B cell (primary cell): ENCODE data around the gene DCBLD1. TPM values are rescaled to one million over a fixed set of nuclear protein-coding genes. Genes with fewer than 3 reads are reported as not detected.

ENCODE experiments used
- ATAC-seq: fragments of 200-7000 bp; cut with Tn5 transposase; one replicate; pipeline ENCODE4 v1.10.0; 2021; ENCODE audit warnings: low read depth, mild to moderate bottlenecking, moderate number of reproducible peaks, moderate library complexity
- CTCF ChIA-PET: fragments of 350-600 bp; sonication (Branson Sonifier 250); formaldehyde crosslinking; loops from one replicate; lab custom pipeline; 2021; ENCODE audit warnings: antibody characterized with exemption, inconsistent platforms; lab: Charles Lee
- POLR2A ChIA-PET: fragments of 350-600 bp; sonication (Branson Sonifier 250); formaldehyde crosslinking; loops from one replicate; lab custom pipeline; 2021; ENCODE audit warnings: antibody characterized with exemption; lab: Charles Lee
- DNase-seq: peaks from one replicate; pipeline ENCODE4 v3.0.0; 2013
- H2AFZ ChIP-seq: 2 replicates; pipeline ENCODE4 v1.6.1; 2012; ENCODE audit warnings: mild to moderate bottlenecking, low read depth, low read length; ENCODE audit not compliant: insufficient read depth, poor library complexity, severe bottlenecking
- H3K27ac ChIP-seq, 2 donors: 1 replicate in 1 of 2; 2 replicates in 1 of 2; pipeline ENCODE4 v1.5.1; 2012 to 2013; ENCODE audit warnings: low read length in 2 of 2, mild to moderate bottlenecking in 2 of 2, moderate library complexity in 1 of 2
- H3K27me3 ChIP-seq, 4 experiments: fragments of 200-600 bp in 1 of 4; sonication (generic) in 1 of 4; replicated peaks in 1 of 4; 1 replicate in 2 of 4; 2 replicates in 2 of 4; pipeline versions ENCODE4 v1.6.1 to v1.7.0; 2013 to 2016; ENCODE audit warnings: low read length in 3 of 4, mild to moderate bottlenecking in 2 of 4, mixed read lengths in 1 of 4, moderate library complexity in 1 of 4; ENCODE audit not compliant: insufficient read depth in 4 of 4, control insufficient read depth in 3 of 4; ENCODE audit errors: control extremely low read depth in 1 of 4
- H3K36me3 ChIP-seq, 2 experiments: replicated peaks in 1 of 2; 1 replicate in 1 of 2; 2 replicates in 1 of 2; pipeline versions ENCODE4 v1.6.1 to v1.7.1; 2013; ENCODE audit warnings: low read length in 1 of 2; ENCODE audit not compliant: insufficient read depth in 2 of 2, control insufficient read depth in 1 of 2; ENCODE audit errors: control extremely low read depth in 1 of 2, extremely low read depth in 1 of 2
- H3K4me1 ChIP-seq, 2 donors: fragments of 200-600 bp in 1 of 2; sonication (generic) in 1 of 2; 1 replicate in 1 of 2; 2 replicates in 1 of 2; pipeline versions ENCODE4 v1.5.1 to v1.6.1; 2013 to 2017; ENCODE audit warnings: low read length in 2 of 2; ENCODE audit not compliant: control insufficient read depth in 2 of 2, insufficient read depth in 2 of 2
- H3K4me2 ChIP-seq: replicated peaks from 2 replicates; pipeline ENCODE3; 2012; ENCODE audit warnings: mild to moderate bottlenecking, low read depth, low read length; ENCODE audit not compliant: poor library complexity, severe bottlenecking
- H3K4me3 ChIP-seq, 5 experiments: fragments of 200-600 bp in 1 of 5; sonication (generic) in 1 of 5; 1 replicate in 3 of 5; 2 replicates in 2 of 5; pipeline versions ENCODE4 v1.5.1 to v1.7.0; 2011 to 2016; ENCODE audit warnings: low read length in 4 of 5, mild to moderate bottlenecking in 4 of 5, low read depth in 2 of 5, control low read depth in 1 of 5, moderate library complexity in 1 of 5; ENCODE audit not compliant: insufficient read depth in 1 of 5; ENCODE audit errors: control extremely low read depth in 1 of 5, extremely low read depth in 1 of 5
- H3K79me2 ChIP-seq: fragments of 200-600 bp; sonication (generic); one replicate; pipeline ENCODE4 v1.6.0; 2016; ENCODE audit warnings: low read length; ENCODE audit not compliant: control insufficient read depth, insufficient read depth
- H3K9ac ChIP-seq: fragments of 200-600 bp; sonication (generic); 2 replicates; pipeline ENCODE4 v1.6.1; 2017; ENCODE audit warnings: mild to moderate bottlenecking, low read length, moderate library complexity
- H3K9me3 ChIP-seq, 3 donors: one replicate each; pipeline versions ENCODE4 v1.6.1 to v1.7.1; 2013; ENCODE audit warnings: low read length in 2 of 3; ENCODE audit not compliant: control insufficient read depth in 2 of 3, insufficient read depth in 1 of 3; ENCODE audit errors: control extremely low read depth in 1 of 3
- H4K20me1 ChIP-seq: 2 replicates; pipeline ENCODE4 v1.6.0; 2012; ENCODE audit warnings: mild to moderate bottlenecking, low read length; ENCODE audit not compliant: insufficient read depth, control insufficient read depth, poor library complexity, severe bottlenecking
- H3K27ac Mint-ChIP-seq: one replicate; pipeline ENCODE4 v1.8.0; 2021; ENCODE audit warnings: mixed read lengths
- H3K27me3 Mint-ChIP-seq: one replicate; pipeline ENCODE4 v1.8.0; 2021; ENCODE audit warnings: mixed read lengths
- H3K4me1 Mint-ChIP-seq: one replicate; pipeline ENCODE4 v1.8.0; 2021; ENCODE audit warnings: mixed read lengths
- H3K4me3 Mint-ChIP-seq: one replicate; pipeline ENCODE4 v1.8.0; 2021; ENCODE audit warnings: mixed read lengths
- H3K9me3 Mint-ChIP-seq: one replicate; pipeline ENCODE4 v1.8.0; 2022; ENCODE audit warnings: mixed read lengths; ENCODE audit not compliant: insufficient read depth
- CTCF ChIP-seq: fragments of 200-600 bp; IDR thresholded peaks from one replicate; pipeline ENCODE4 v1.8.0; 2022; ENCODE audit warnings: antibody characterized with exemption, mild to moderate bottlenecking
- EZH2 ChIP-seq: IDR thresholded peaks from 2 replicates; pipeline ENCODE4 v1.6.1; 2012; ENCODE audit warnings: borderline replicate concordance, low read depth, mild to moderate bottlenecking, moderate library complexity, low read length; ENCODE audit not compliant: insufficient read depth, poor library complexity, severe bottlenecking
- WGBS: methylation state at CpG from one replicate; pipeline ENCODE4 v1.1.5; 2013; ENCODE audit warnings: missing lambda C conversion rate; ENCODE audit not compliant: insufficient coverage; 5-methylcytosine and 5-hydroxymethylcytosine counted together
- intact Hi-C: fragments of 100-400 bp; cut with micrococcal nuclease; formaldehyde crosslinking; loops from one replicate; pipeline ENCODE4 v1.10.0; 2022
- polyA plus RNA-seq: library from polyadenylated mRNA; depleted of rRNA; stranded (reverse); fragments of >200 nt; gene quantifications from 2 replicates; pipeline ENCODE4 v1.2.3, GENCODE V29; 2012
- total RNA-seq, 2 donors: library from RNA; stranded (reverse); fragments of 120-200 nt in 1 of 2; gene quantifications; 1 replicate in 1 of 2; 2 replicates in 1 of 2; pipeline versions ENCODE4 v1.2.3 to v1.2.4, GENCODE V29; 2013 to 2022

Gene DCBLD1
- total and polyA plus RNA-seq, 2 donors (not counting 1 experiment from before 2014, with no cell fraction given) = 0.21 to 0.37 TPM

GRCh38 chr6:117525607-117526006 is 43.1 kb downstream of the DCBLD1 start:
- no peaks in the 10 kb centered on the region for H4K20me1 ChIP-seq
- CTCF ChIA-PET = no interaction called here
- no peaks in the 10 kb centered on the region for H3K36me3 ChIP-seq
- H3K27ac ChIP-seq = no peak overlapping the region
- Mint-ChIP-seq H3K27me3 (peaks cover 26% of the 10 kb centered on the region), H3K4me3 (no peak overlapping the region), H3K4me1 (no peaks in the 10 kb centered on the region), H3K27ac (no peak overlapping the region), H3K9me3 (no peaks in the 10 kb centered on the region)
- intact Hi-C loops = no loop called here
- no peak overlapping the region for H3K4me3 ChIP-seq
- DNase-seq (no peak), ATAC-seq (no peak)
- no peak for TF ChIP-seq EZH2
- TF ChIP-seq CTCF = no peak
- H2AFZ ChIP-seq = no peak overlapping the region
- no peaks in the 10 kb centered on the region for H3K79me2 ChIP-seq
- no peaks in the 10 kb centered on the region for H3K4me1 ChIP-seq
- H3K27me3 ChIP-seq = no peaks in the 10 kb centered on the region
- no peaks in the 10 kb centered on the region for H3K9me3 ChIP-seq
- H3K4me2 ChIP-seq = no peak overlapping the region
- no peak overlapping the region for H3K9ac ChIP-seq
- no CpG with 5 or more reads among the region's 2 CpGs for WGBS
- POLR2A ChIA-PET = no interaction called here

- TF ChIP-seq CTCF (no peak), EZH2 (no peak)
- WGBS = 88% methylated on average over 2 of the region's 4 CpGs
- Histone ChIP-seq H2AFZ (no peak overlapping the region), H3K79me2 (no peaks in the 10 kb centered on the region), H3K4me1 (no peaks in the 10 kb centered on the region), H3K27me3 (no peaks in the 10 kb centered on the region), H3K36me3 (no peaks in the 10 kb centered on the region), H3K9ac (no peak overlapping the region), H4K20me1 (no peaks in the 10 kb centered on the region), H3K4me3 (no peak overlapping the region), H3K9me3 (no peaks in the 10 kb centered on the region), H3K27ac (no peak overlapping the region), H3K4me2 (no peak overlapping the region)
- Mint-ChIP-seq H3K4me1 (no peaks in the 10 kb centered on the region), H3K4me3 (no peak overlapping the region), H3K27ac (no peak overlapping the region), H3K27me3 (peaks cover 25% of the 10 kb centered on the region), H3K9me3 (no peaks in the 10 kb centered on the region)
- DNase-seq = no peak
- ATAC-seq = no peak
- intact Hi-C loops = no loop called here
- ChIA-PET POLR2A (no interaction called here), CTCF (no interaction called here)
Measured at GRCh38 chr6:117530467-117531242, 48.2 kb downstream of the DCBLD1 start.
